Measurements from ENCODE around the gene BRWD1.

The BRWD1 gene

GRCh38 chr21:39197448-39198233 is 115.8 kb downstream of the BRWD1 start:
- DNase-seq (ENCODE audit: low read depth, low spot score) = no peak

- no peak for DNase-seq (ENCODE audit: low read depth, low spot score)
Observed at GRCh38 chr21:39196838-39197237, 116.6 kb downstream of the BRWD1 start.

DNA sequence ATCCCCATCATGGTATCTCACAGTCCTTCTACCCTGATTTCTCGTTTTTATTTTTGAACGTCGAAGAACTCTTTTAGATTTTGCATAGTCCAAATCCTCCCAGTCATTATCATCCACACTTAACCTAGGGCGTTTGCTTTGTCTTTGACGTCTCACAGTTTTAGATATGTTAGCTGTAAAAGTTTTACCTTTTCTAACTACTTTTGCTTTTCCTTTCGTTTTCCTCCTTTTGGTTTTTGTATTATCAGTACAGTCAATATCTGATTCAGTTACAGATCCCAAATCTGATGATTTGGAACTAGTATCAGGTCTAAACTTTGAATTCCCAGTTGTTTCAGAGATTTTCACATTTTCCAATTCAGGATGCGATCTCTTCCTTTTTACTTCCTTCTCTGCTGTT is 117.1 kb downstream of the BRWD1 start:
- DNase-seq (ENCODE audit: low read depth, low spot score) = no peak

- no peak for DNase-seq (ENCODE audit: low read depth, low spot score)
Observed at GRCh38 chr21:39193380-39193779, 120.1 kb downstream of the BRWD1 start.

DNA sequence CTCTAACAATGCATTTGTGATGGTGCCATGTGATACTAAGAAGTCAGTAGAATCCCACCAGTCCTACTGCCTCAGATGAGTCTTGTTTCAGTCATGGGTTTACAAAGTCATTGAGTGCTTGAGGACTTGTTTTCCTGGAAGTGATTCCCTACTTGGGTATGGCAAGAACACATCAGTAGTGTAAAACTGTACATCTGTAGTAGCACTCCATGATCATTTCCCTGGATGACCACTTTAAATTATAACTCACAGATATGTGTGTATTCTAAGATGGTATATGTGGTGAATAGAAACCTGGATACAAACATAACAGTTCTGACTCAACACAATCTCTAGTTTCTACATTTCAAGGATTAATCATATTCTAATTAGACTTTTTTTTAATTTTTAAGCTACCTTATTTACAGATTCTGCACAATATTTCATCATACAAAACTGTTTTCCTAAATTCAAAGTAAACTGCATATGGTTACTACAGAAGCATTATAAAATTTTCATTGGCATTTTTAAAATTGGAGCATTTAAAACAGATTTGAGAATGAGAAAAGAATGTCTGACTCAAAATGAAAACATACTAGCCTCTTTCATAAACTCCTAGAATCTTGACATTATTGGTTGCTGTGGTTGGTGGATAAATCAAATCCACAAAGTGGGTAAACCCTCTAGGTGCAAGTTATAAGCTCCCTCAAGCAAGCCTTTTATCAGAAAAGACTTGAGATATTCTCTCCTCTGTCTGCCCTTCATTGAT is 123.4 kb downstream of the BRWD1 start:
- DNase-seq (ENCODE audit: low read depth, low spot score) = no peak

GRCh38 chr21:39188521-39189139 is 124.8 kb downstream of the BRWD1 start:
- no peak for DNase-seq (ENCODE audit: low read depth, low spot score)

GRCh38 chr21:39187141-39187540 is 126.3 kb downstream of the BRWD1 start:
- no peak for DNase-seq (ENCODE audit: low read depth, low spot score)

GRCh38 chr21:39186676-39187075 is 126.8 kb downstream of the BRWD1 start:
- no peak for DNase-seq (ENCODE audit: low read depth, low spot score)

DNA sequence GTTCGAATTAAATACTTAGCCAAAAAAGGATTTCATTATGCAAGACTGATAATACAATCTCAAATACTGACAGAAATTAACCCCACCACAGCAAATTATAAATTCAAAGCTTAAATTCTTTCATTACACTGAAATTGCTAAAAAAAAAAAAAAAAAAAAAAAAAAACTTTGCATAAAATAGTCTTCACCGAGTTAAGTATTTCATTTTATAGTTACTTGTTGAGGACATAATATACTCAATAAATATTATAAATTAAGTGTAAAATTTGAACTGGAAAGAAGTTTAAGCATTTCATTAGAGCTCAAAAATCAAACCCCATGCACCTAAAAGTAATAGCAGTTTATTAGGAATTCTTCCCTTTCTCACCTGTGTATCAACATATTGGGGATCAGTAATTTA is 128.3 kb downstream of the BRWD1 start:
- no peak for DNase-seq (ENCODE audit: low read depth, low spot score)

GRCh38 chr21:39184050-39184980 is 129.1 kb downstream of the BRWD1 start:
- no peak for DNase-seq (ENCODE audit: low read depth, low spot score)

- DNase-seq (ENCODE audit: low read depth, low spot score) = peak; percentile 82
Observed at GRCh38 chr21:39183272-39184049, 130.0 kb downstream of the BRWD1 start, which contains the start of gene PSMG1. TSS of gene PSMG1 (minus strand) at chr21:39183451. CDS start at chr21:39183385, 66 bp downstream.

DNA sequence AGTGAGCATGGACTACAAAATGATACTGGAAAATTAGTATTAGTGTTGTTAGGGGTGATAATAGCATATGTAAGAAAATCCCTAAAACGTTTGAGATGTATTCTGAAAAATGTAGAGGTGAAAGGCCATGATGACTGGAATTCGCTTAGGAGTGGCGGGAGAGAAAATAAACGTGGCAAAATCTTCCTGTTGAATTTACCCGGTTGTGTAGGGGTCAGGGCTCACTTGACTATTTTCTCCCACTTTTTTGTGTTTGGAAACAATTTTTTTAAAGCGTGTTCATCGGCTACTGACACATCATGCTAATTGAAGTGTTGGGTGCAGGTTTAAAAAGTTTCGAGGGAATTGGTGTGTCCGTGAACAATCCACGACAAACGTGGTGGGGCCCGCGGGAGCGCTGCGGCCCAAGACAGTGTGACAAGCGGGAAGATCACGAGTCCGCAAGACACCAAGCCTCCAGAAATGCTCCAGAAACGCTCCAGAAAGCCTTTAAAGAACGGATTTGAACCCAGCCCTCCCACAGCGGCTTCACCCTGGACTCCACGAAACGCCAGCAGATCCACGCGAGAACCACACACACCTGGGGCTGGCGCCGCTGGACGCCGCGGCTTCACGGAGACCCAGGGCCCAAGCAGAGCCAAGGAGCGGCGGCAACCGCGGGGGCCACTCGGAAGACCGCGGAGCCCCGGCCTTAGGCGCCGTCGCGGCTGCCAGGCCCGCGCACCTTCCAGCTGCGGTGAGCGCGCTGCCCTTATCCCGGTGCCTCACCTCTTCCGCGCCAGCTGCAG is 130.8 kb downstream of the BRWD1 start:
- no peak for DNase-seq (ENCODE audit: low read depth, low spot score)

GRCh38 chr21:39182016-39182415 is 131.4 kb downstream of the BRWD1 start:
- DNase-seq (ENCODE audit: low read depth, low spot score) = no peak

GRCh38 chr21:39181205-39181818 is 132.1 kb downstream of the BRWD1 start:
- DNase-seq (ENCODE audit: low read depth, low spot score) = no peak

DNA sequence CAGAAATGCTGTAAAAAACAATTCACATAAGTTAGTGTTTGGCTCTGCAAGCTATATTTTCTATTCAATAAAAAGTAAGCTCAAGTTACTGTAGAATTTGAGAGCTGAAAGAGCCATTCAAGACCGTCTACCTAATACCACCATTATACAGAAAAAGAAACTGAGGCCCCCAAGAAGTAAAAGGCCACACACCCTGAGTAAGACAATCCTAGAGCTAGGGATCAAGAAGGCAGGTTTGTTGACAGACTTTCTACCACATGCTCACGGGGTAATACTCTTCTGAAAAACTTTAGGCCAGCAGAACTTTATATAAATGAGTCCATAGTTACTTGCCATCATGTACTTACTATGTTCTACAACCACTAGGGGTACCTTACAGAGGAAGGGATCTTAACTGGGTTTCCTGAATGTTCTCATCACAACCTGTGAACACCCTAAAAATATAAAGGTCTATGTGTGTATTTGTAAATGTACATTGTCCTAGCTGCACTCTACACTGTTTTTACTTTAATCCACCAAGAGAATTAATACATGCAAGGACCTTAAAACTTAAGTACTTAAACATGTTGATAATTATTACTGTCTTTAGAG is 132.9 kb downstream of the BRWD1 start:
- no peak for DNase-seq (ENCODE audit: low read depth, low spot score)

GRCh38 chr21:39178421-39178820 is 135.0 kb downstream of the BRWD1 start:
- DNase-seq (ENCODE audit: low read depth, low spot score) = no peak

- DNase-seq (ENCODE audit: low read depth, low spot score) = no peak
Observed at GRCh38 chr21:39176271-39176709, 137.1 kb downstream of the BRWD1 start.

- DNase-seq (ENCODE audit: low read depth, low spot score) = no peak
Observed at GRCh38 chr21:39175665-39176064, 137.8 kb downstream of the BRWD1 start.

DNA sequence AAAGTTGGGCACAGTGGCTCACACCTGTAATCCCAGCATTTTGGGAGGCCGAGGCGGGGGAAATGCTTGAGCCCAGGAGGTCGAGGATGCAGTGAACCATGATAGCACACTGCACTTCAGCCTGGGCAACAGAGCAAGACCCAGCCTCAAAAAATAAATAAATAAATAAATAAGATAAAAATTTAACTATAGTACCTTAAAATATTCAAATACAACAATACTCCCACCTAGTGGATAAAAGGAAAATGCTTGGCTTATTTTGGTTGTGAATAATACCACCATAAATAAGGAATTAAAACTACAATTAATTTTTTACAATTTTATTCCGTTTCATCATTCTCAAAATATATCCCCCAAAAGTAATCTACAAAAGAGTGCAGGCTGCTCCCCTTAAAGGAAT is 138.3 kb downstream of the BRWD1 start:
- DNase-seq (ENCODE audit: low read depth, low spot score) = no peak

Data from brain pericyte (primary cell).